Peyer's patch (tissue), 4 donors: ENCODE measurements around the gene MLYCD. TPM values are rescaled to one million over a fixed set of nuclear protein-coding genes. Genes with fewer than 3 reads are reported as not detected.

ENCODE experiments used
- DNase-seq, 3 donors: peaks; one replicate each; pipeline ENCODE4 v3.0.0-alpha.2; 2017 to 2019
- H3K27ac ChIP-seq, 4 donors: fragments of 200-600 bp; sonication (generic); one replicate each; pipeline ENCODE4 v1.5.1; 2016 to 2019
- H3K27me3 ChIP-seq, 2 donors: fragments of 200-600 bp; sonication (generic); one replicate each; pipeline ENCODE4 v1.5.1; 2019
- H3K36me3 ChIP-seq, 3 donors: fragments of 200-600 bp; sonication (generic); one replicate each; pipeline ENCODE4 v1.5.1; 2016 to 2019
- H3K4me1 ChIP-seq, 4 donors: fragments of 200-600 bp; sonication (generic); one replicate each; pipeline ENCODE4 v1.5.1; 2016 to 2019
- H3K4me3 ChIP-seq, 4 donors: fragments of 200-600 bp; sonication (generic); 1 replicate in 3 of 4; 2 replicates in 1 of 4; pipeline ENCODE4 v1.5.1; 2016 to 2019; ENCODE audit warnings: mild to moderate bottlenecking in 1 of 4
- H3K9me3 ChIP-seq, 4 donors: fragments of 200-600 bp; sonication (generic); one replicate each; pipeline ENCODE4 v1.5.1; 2016 to 2019; ENCODE audit warnings: mild to moderate bottlenecking in 1 of 4
- CTCF ChIP-seq, 6 experiments: fragments of 450-650 bp in 4 of 6; fragments of 200-600 bp in 2 of 6; sonication (generic) in 1 of 6; IDR thresholded peaks; one replicate each; pipeline ENCODE4 v1.5.1; 2017 to 2019; ENCODE audit warnings: antibody characterized with exemption in 6 of 6, mild to moderate bottlenecking in 3 of 6, moderate library complexity in 1 of 6
- POLR2A ChIP-seq, 2 donors: fragments of 450-650 bp; IDR thresholded peaks; one replicate each; pipeline ENCODE4 v1.5.1; 2017; ENCODE audit warnings: antibody characterized with exemption in 2 of 2, mild to moderate bottlenecking in 2 of 2, moderate library complexity in 2 of 2
- total RNA-seq, 4 donors: library from RNA; depleted of rRNA; stranded (reverse); fragments of >200 nt; gene quantifications; one replicate each; pipeline ENCODE4 v1.1.0, GENCODE V29; 2016

Gene MLYCD
- total RNA-seq, 4 donors from 2014 or later = 13.5 to 31.4 (median 31.0) TPM

- no peak for DNase-seq
- TF ChIP-seq POLR2A (IDR thresholded peaks at IDR 0.05) (no peak), CTCF (IDR thresholded peaks at IDR 0.05) (no peak)
- H3K4me1 ChIP-seq = no peaks in the 10 kb centered on the region
- H3K9me3 ChIP-seq = no peaks in the 10 kb centered on the region
- H3K27ac ChIP-seq = no peak overlapping the region
- no peak overlapping the region for H3K4me3 ChIP-seq
- no peaks in the 10 kb centered on the region for H3K27me3 ChIP-seq
- H3K36me3 ChIP-seq = no peaks in the 10 kb centered on the region
Measured at GRCh38 chr16:83942074-83942473, 43.2 kb downstream of the MLYCD start.

GRCh38 chr16:83942815-83943515, 44.0 kb downstream of the MLYCD start:
- H3K4me3 ChIP-seq = no peak overlapping the region
- no peaks in the 10 kb centered on the region for H3K4me1 ChIP-seq
- no peak for DNase-seq
- no peak overlapping the region for H3K27ac ChIP-seq
- no peak for TF ChIP-seq CTCF (IDR thresholded peaks at IDR 0.05)
- TF ChIP-seq POLR2A (IDR thresholded peaks at IDR 0.05) = no peak
- no peaks in the 10 kb centered on the region for H3K27me3 ChIP-seq
- no peaks in the 10 kb centered on the region for H3K9me3 ChIP-seq
- no peaks in the 10 kb centered on the region for H3K36me3 ChIP-seq

- no peak for DNase-seq
- H3K27ac ChIP-seq = no peak overlapping the region
- H3K36me3 ChIP-seq = no peaks in the 10 kb centered on the region
- TF ChIP-seq CTCF (IDR thresholded peaks at IDR 0.05) = no peak
- TF ChIP-seq POLR2A (IDR thresholded peaks at IDR 0.05) = no peak
- H3K4me1 ChIP-seq = no peaks in the 10 kb centered on the region
- no peaks in the 10 kb centered on the region for H3K27me3 ChIP-seq
- no peaks in the 10 kb centered on the region for H3K9me3 ChIP-seq
- H3K4me3 ChIP-seq = no peak overlapping the region
Measured at GRCh38 chr16:83943516-83944050, 44.7 kb downstream of the MLYCD start.

GRCh38 chr16:83945587-83945986, 46.7 kb downstream of the MLYCD start:
- no peak for TF ChIP-seq POLR2A (IDR thresholded peaks at IDR 0.05)
- TF ChIP-seq CTCF (IDR thresholded peaks at IDR 0.05) = no peak
- H3K27me3 ChIP-seq = no peaks in the 10 kb centered on the region
- H3K27ac ChIP-seq = no peak overlapping the region
- no peak overlapping the region for H3K4me3 ChIP-seq
- H3K9me3 ChIP-seq = no peaks in the 10 kb centered on the region
- no peak for DNase-seq
- peaks cover 0 to 7% (median 0%) of the 10 kb centered on the region in 4 donors for H3K4me1 ChIP-seq
- H3K36me3 ChIP-seq = no peaks in the 10 kb centered on the region

- no peak for DNase-seq
- peaks cover 0 to 9% (median 0%) of the 10 kb centered on the region in 4 donors for H3K4me1 ChIP-seq
- no peaks in the 10 kb centered on the region for H3K9me3 ChIP-seq
- no peaks in the 10 kb centered on the region for H3K27me3 ChIP-seq
- no peak overlapping the region for H3K4me3 ChIP-seq
- TF ChIP-seq POLR2A (IDR thresholded peaks at IDR 0.05) (no peak), CTCF (IDR thresholded peaks at IDR 0.05) (no peak)
- no peak overlapping the region for H3K27ac ChIP-seq
- no peaks in the 10 kb centered on the region for H3K36me3 ChIP-seq
Measured at GRCh38 chr16:83946154-83946780, 47.4 kb downstream of the MLYCD start.
